Trophoblast cell (in vitro differentiated cells and primary cell): ENCODE data around the gene ZCCHC8.
"Not testable (repeated sequence)": the region's sequence is repeated elsewhere in the genome, so short reads cannot be mapped to it uniquely, and the experiment has no call there.

Experiments used
- DNase-seq, 2 donors: peaks; one replicate each; pipeline ENCODE4 v3.0.0-alpha.2; 2016
- H2AFZ ChIP-seq: 2 replicates; pipeline ENCODE4 v1.6.1; 2013; ENCODE audit warnings: low read length, moderate library complexity, mild to moderate bottlenecking; ENCODE audit not compliant: insufficient read depth, poor library complexity
- H2AK5ac ChIP-seq: 2 replicates; pipeline ENCODE4 v1.6.1; 2013; ENCODE audit warnings: mild to moderate bottlenecking, low read length
- H2BK120ac ChIP-seq: 2 replicates; pipeline ENCODE4 v1.6.1; 2013; ENCODE audit warnings: low read length, mild to moderate bottlenecking, moderate library complexity; ENCODE audit not compliant: insufficient read depth, poor library complexity
- H2BK12ac ChIP-seq: 2 replicates; pipeline ENCODE4 v1.6.1; 2013; ENCODE audit warnings: mild to moderate bottlenecking, low read length, moderate library complexity
- H2BK5ac ChIP-seq: 2 replicates; pipeline ENCODE4 v1.6.1; 2013; ENCODE audit warnings: low read length, low read depth, moderate library complexity, mild to moderate bottlenecking; ENCODE audit not compliant: poor library complexity
- H3K14ac ChIP-seq: 2 replicates; pipeline ENCODE4 v1.6.1; 2013; ENCODE audit warnings: mild to moderate bottlenecking, low read length
- H3K18ac ChIP-seq: 2 replicates; pipeline ENCODE4 v1.6.1; 2013; ENCODE audit warnings: mild to moderate bottlenecking, low read length
- H3K23ac ChIP-seq: 2 replicates; pipeline ENCODE4 v1.6.1; 2013; ENCODE audit warnings: low read length
- H3K27ac ChIP-seq: 2 replicates; pipeline ENCODE4 v1.5.1; 2013; ENCODE audit warnings: low read depth, mild to moderate bottlenecking, inconsistent platforms, low read length, moderate library complexity
- H3K27me3 ChIP-seq: 2 replicates; pipeline ENCODE4 v1.6.1; 2013; ENCODE audit warnings: inconsistent platforms, mild to moderate bottlenecking, low read length, moderate library complexity; ENCODE audit not compliant: insufficient read depth
- H3K36me3 ChIP-seq, 2 experiments: 1 replicate in 1 of 2; 2 replicates in 1 of 2; pipeline ENCODE4 v1.6.1; 2013; ENCODE audit warnings: low read length in 2 of 2, mild to moderate bottlenecking in 2 of 2, moderate library complexity in 1 of 2; ENCODE audit not compliant: insufficient read depth in 2 of 2, control insufficient read depth in 1 of 2
- H3K4ac ChIP-seq: 2 replicates; pipeline ENCODE4 v1.6.1; 2013; ENCODE audit warnings: low read depth, mild to moderate bottlenecking, low read length, moderate library complexity
- H3K4me1 ChIP-seq, 2 experiments: 1 replicate in 1 of 2; 2 replicates in 1 of 2; pipeline ENCODE4 v1.6.1; 2013; ENCODE audit warnings: low read length in 2 of 2, mild to moderate bottlenecking in 2 of 2, moderate library complexity in 1 of 2; ENCODE audit not compliant: insufficient read depth in 2 of 2, control insufficient read depth in 1 of 2
- H3K4me2 ChIP-seq: 2 replicates; pipeline ENCODE4 v1.6.1; 2013; ENCODE audit warnings: inconsistent platforms, mild to moderate bottlenecking, low read length, moderate library complexity
- H3K4me3 ChIP-seq: 2 replicates; pipeline ENCODE4 v1.5.1; 2013; ENCODE audit warnings: mild to moderate bottlenecking, low read depth, low read length, inconsistent platforms
- H3K79me1 ChIP-seq: one replicate; pipeline ENCODE4 v1.6.1; 2013; ENCODE audit warnings: low read length
- H3K79me2 ChIP-seq: 2 replicates; pipeline ENCODE4 v1.6.1; 2013; ENCODE audit warnings: low read length, mild to moderate bottlenecking; ENCODE audit not compliant: control insufficient read depth, insufficient read depth, poor library complexity
- H3K9ac ChIP-seq: 2 replicates; pipeline ENCODE4 v1.6.1; 2013; ENCODE audit warnings: mild to moderate bottlenecking, low read length
- H3K9me3 ChIP-seq: 2 replicates; pipeline ENCODE4 v1.6.1; 2013; ENCODE audit warnings: low read depth, mild to moderate bottlenecking, control low read depth, inconsistent platforms, low read length; ENCODE audit not compliant: insufficient read depth
- H4K12ac ChIP-seq: 2 replicates; pipeline ENCODE4 v1.6.1; 2013; ENCODE audit warnings: low read depth, mild to moderate bottlenecking, low read length, moderate library complexity
- H4K8ac ChIP-seq: 2 replicates; pipeline ENCODE4 v1.6.1; 2013; ENCODE audit warnings: low read depth, mild to moderate bottlenecking, low read length, moderate library complexity
- H4K91ac ChIP-seq: one replicate; pipeline ENCODE4 v1.6.1; 2013; ENCODE audit warnings: low read depth, mild to moderate bottlenecking, low read length, moderate library complexity
- WGBS: extraction: QIAGEN DNeasy Blood & Tissue Kit; methylation state at CpG from one replicate; pipeline ENCODE4 v1.1.7; 2013; ENCODE audit warnings: missing lambda C conversion rate; ENCODE audit not compliant: insufficient read length, insufficient coverage; ENCODE audit errors: extremely low coverage; 5-methylcytosine and 5-hydroxymethylcytosine counted together

The ZCCHC8 gene

DNA sequence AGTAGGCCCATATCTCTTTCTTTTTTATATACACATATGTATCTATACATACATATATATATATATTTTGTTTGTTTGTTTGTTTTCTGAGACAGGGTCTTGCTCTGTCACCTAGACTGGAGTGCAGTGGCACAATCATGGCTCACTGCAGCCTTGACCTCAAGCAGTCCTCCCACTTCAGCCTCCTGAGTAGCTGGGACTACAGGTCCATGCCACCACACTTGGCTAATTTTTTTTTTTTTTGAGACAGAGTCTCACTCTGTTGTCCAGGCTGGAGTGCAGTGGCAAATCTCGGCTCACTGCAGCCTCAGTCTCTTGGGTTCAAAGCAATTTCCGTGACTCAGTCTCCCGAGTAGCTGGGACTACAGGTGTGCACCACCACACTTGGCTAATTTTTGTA is 12.9 kb downstream of the ZCCHC8 start:
- not testable (repeated sequence) for H3K9ac ChIP-seq, H3K27ac ChIP-seq
- WGBS = no CpG with 5 or more reads among the region's 3 CpGs

DNA sequence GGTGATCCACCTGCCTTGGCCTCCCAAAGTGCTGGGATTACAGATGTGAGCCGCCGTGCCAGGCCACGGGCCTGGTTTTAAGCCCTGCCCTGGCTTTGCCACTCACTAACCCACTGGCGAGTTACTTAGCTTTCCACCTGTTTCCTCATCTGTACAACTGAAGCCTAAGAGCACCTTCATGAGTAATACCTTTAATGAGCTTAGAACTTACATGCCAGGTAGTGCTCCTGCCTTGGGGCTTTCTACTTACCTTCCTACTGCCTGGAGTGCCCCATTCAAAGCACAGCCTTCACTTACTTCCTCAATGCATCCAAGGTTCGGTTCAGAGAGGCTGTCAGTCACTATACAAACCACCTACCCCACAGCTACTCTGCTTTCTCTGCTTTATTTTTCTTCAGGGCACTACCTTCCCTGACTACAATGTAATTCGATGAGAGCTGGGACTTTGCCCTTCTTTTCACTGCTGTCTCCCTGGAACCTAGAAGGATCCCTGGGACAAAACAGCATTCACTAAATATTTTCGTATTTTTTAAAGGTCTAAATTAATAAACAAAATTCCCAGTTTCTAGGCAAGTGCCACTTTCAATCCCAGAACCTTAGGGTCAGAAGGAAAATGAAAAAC is 13.8 kb downstream of the ZCCHC8 start:
- H3K23ac ChIP-seq = no peak overlapping the region
- no peak overlapping the region for H2BK12ac ChIP-seq
- no CpG with 5 or more reads among the region's 7 CpGs for WGBS
- H3K4me3 ChIP-seq = no peak overlapping the region
- H3K79me1 ChIP-seq = no peaks in the 10 kb centered on the region
- DNase-seq = no peak
- no peak overlapping the region for H2AK5ac ChIP-seq
- no peak overlapping the region for H4K12ac ChIP-seq
- no peak overlapping the region for H2BK120ac ChIP-seq
- H3K79me2 ChIP-seq = no peaks in the 10 kb centered on the region
- H3K4ac ChIP-seq = no peak overlapping the region
- no peak overlapping the region for H3K18ac ChIP-seq
- no peaks in the 10 kb centered on the region for H3K4me1 ChIP-seq
- H2AFZ ChIP-seq = no peak overlapping the region
- no peaks in the 10 kb centered on the region for H3K27me3 ChIP-seq
- H3K36me3 ChIP-seq = peaks cover 33% of the 10 kb centered on the region in 2 experiments
- H3K4me2 ChIP-seq = no peak overlapping the region
- H3K27ac ChIP-seq = no peak overlapping the region
- no peak overlapping the region for H3K14ac ChIP-seq
- H4K8ac ChIP-seq = no peak overlapping the region
- no peak overlapping the region for H2BK5ac ChIP-seq
- no peak overlapping the region for H4K91ac ChIP-seq
- H3K9me3 ChIP-seq = no peaks in the 10 kb centered on the region
- H3K9ac ChIP-seq = no peak overlapping the region

More for the DNA sequence above, 12.9 kb downstream of the ZCCHC8 start:
- not testable (repeated sequence) for H2AFZ ChIP-seq, DNase-seq, H2BK120ac ChIP-seq, H3K79me1 ChIP-seq, H2AK5ac ChIP-seq, H3K4ac ChIP-seq, H3K4me2 ChIP-seq, H3K18ac ChIP-seq, H3K9me3 ChIP-seq, H4K8ac ChIP-seq, H3K4me1 ChIP-seq, H3K14ac ChIP-seq, H4K12ac ChIP-seq, H3K23ac ChIP-seq, H2BK5ac ChIP-seq, H3K79me2 ChIP-seq, H3K27me3 ChIP-seq, H2BK12ac ChIP-seq, H4K91ac ChIP-seq, H3K4me3 ChIP-seq
- peaks cover 34 to 38% of the 10 kb centered on the region in 2 experiments for H3K36me3 ChIP-seq

- not testable (repeated sequence) for H4K8ac ChIP-seq, H4K12ac ChIP-seq, H2AFZ ChIP-seq, H3K27me3 ChIP-seq, H2BK120ac ChIP-seq, H3K4ac ChIP-seq, H3K18ac ChIP-seq, DNase-seq, H2BK12ac ChIP-seq, H4K91ac ChIP-seq, H3K4me2 ChIP-seq, H3K27ac ChIP-seq, H2AK5ac ChIP-seq, H3K4me1 ChIP-seq, H3K9me3 ChIP-seq, H3K79me1 ChIP-seq, H3K23ac ChIP-seq, H3K79me2 ChIP-seq, H3K14ac ChIP-seq, H3K4me3 ChIP-seq, H3K9ac ChIP-seq, H2BK5ac ChIP-seq
- peaks cover 31% of the 10 kb centered on the region in 2 experiments for H3K36me3 ChIP-seq
- WGBS = no CpG with 5 or more reads among the region's 6 CpGs
Observed at GRCh38 chr12:122486360-122486759, 14.4 kb downstream of the ZCCHC8 start.

- not testable (repeated sequence) for H2BK5ac ChIP-seq, DNase-seq, H3K4ac ChIP-seq, H2BK12ac ChIP-seq, H2AFZ ChIP-seq, H3K79me2 ChIP-seq, H2AK5ac ChIP-seq, H3K79me1 ChIP-seq, H3K4me2 ChIP-seq, H3K18ac ChIP-seq, H3K4me3 ChIP-seq, H3K14ac ChIP-seq, H3K23ac ChIP-seq, H3K27ac ChIP-seq, H4K12ac ChIP-seq, H4K8ac ChIP-seq, H4K91ac ChIP-seq, H3K4me1 ChIP-seq, H3K9ac ChIP-seq, H3K9me3 ChIP-seq, H2BK120ac ChIP-seq, H3K27me3 ChIP-seq
- WGBS = no CpG with 5 or more reads among the region's 1 CpG
- peaks cover 38% of the 10 kb centered on the region in 2 experiments for H3K36me3 ChIP-seq
Observed at GRCh38 chr12:122484385-122484784, 16.3 kb downstream of the ZCCHC8 start.
